Limb (tissue), 2 donors: Measurements from ENCODE around the gene RUSF1.
"Not testable (repeated sequence)": the region's sequence is repeated elsewhere in the genome, so short reads cannot be mapped to it uniquely, and the experiment has no call there.

Experiments
- DNase-seq, 2 donors: peaks; one replicate each; pipeline ENCODE4 v3.0.0-alpha.2; 2016; ENCODE audit errors: extremely low spot score in 2 of 2

Gene RUSF1

DNA sequence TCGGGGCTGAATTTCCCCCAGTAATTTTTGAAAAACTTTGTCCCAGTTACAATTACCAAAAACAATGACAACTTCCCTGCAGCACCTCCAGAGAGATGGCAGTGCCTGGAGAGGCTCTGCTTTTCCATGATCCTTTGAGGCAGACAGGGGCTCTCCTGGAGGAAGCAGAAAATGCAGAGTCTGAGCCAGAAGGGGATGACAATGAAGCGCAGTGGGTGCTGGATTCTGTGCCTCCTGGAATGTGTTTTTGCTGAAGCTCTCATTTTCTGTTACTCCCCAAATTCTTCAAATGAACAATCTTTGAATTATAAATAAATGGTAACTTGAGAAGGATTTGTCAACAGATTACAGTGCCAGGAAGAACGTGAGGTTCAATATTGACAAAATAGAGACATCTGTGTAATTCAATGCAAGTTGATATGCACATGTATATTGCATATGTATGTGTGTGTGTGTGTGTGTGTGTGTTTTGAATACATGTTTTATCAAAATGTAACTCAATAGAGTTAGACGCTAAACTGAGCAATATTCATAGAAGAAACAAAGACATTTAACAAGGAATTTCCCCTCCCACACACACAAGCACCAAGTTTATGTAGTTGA is 9.7 kb upstream of the RUSF1 start:
- no peak for DNase-seq

DNA sequence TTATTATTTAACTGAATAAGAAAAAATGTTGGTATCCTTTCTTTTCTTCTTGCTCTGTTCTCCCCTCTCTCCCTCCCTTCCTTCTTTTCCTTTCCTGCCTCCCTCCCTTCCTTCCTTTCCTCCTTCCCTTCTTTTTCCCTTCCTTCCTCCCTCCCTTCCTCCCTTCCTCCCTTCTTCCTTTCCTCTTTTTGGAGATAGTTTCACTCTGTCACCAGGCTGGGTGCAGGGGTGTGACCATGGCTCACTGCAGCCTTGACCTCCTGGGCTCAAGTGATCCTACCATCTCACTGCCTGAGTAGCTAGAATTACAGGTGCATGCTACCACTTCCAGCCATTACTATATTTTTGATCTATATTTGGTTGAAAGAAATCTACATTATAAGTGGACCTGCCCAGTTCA is 5.7 kb upstream of the RUSF1 start:
- DNase-seq, result no peak

- no peak for DNase-seq
Observed at GRCh38 chr16:31513126-31513525, 4.9 kb upstream of the RUSF1 start.

- no peak for DNase-seq
Observed at GRCh38 chr16:31508706-31509195, 560 bp upstream of the RUSF1 start.

DNA sequence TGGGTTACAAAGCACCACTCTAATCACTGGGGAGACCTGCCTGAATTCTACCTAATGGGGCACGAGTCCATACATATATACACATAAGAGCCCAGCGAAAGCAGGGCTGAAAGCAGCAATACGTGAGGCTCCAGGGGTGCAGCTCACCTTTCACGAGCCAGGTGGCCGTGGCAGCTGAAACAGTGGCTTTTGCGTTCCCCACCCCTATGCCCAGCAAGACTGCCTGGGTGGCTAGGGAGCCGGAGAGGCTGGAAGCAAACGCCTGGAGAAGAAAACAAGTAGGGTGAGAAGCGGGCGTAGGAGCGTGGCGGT is 618 bp downstream of the RUSF1 start:
- no peak for DNase-seq

- DNase-seq, result no peak
Observed at GRCh38 chr16:31505483-31505882, 2.7 kb downstream of the RUSF1 start.

DNA sequence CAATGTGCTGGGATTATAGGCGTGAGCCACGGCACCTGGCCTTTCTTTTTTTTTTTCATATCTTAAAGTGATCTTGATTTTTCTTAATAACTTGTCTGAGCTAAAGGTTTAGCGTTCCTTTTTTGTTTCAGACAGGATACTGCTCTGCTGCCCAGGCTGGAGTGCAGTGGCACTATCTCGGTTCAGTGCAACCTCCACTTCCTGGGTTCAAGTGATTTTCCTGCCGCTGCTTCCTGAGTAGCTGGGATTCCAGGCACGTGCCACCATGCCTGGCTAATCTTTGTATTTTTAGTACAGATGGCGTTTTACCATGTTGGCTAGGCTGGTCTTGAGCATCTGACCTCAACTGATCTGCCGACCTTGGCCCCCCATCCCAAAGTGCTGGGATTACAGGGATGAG is 4.0 kb downstream of the RUSF1 start:
- DNase-seq, result no peak

DNA sequence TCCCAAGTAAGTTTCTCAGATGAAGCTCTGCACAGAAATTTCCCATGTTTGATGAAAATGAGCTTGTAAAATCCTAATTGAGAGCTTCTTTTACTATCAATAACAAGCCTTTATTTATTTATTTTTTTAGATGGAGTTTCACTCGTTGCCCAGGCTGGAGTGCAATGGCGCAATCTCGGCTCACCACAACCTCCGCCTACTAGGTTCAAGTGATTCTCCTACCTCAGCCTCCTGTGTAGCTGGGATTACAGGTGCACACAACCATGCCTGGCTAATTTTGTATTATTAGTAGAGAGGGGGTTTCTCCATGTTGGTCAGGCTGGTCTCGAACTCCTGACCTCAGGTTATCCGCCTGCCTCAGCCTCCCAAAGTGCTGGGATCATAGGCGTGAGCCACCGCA is 4.6 kb downstream of the RUSF1 start:
- DNase-seq, result not testable (repeated sequence)

DNA sequence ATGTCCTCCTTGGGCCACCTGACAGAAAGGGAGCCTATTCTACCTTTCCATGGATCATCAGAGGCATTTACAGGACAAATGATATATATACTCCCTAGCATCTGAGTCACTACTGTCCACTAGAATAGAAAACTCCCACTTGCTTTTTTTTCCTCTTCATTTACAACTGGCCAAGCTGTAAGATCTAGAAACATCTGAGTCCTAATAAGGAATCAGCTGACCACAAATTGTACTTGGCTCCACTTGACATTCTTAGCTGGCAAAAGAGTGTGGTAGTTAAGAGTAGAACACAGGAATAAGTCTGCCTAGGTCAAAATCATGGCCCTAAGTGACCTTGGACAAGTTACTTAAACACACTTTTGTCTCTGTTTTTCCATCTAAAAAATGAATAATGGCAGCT is 5.2 kb downstream of the RUSF1 start:
- DNase-seq, result no peak

GRCh38 chr16:31501966-31502348 is 6.2 kb downstream of the RUSF1 start:
- DNase-seq, result no peak

GRCh38 chr16:31501226-31501965 is 6.8 kb downstream of the RUSF1 start:
- DNase-seq, result no peak

DNA sequence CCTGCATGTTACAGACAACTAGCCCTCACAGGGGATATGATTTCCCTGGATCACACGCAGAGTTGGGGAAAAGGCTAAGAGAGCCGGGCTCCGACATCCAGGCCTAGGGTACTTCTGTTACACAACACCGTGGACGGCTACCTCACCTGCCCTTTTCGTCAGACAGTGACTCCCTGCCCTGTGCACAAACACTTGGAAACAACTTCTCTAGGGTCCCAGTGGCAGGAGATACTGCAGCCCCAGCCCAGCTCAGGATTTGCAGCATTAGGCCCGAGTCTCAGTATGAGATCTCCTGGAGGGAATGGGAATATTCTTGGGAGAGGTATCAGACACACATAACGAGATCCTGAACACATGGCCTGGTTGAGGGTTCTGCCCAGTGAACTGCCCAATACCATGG is 8.3 kb downstream of the RUSF1 start:
- no peak for DNase-seq

- no peak for DNase-seq
Observed at GRCh38 chr16:31498493-31498892, 9.7 kb downstream of the RUSF1 start.

DNA sequence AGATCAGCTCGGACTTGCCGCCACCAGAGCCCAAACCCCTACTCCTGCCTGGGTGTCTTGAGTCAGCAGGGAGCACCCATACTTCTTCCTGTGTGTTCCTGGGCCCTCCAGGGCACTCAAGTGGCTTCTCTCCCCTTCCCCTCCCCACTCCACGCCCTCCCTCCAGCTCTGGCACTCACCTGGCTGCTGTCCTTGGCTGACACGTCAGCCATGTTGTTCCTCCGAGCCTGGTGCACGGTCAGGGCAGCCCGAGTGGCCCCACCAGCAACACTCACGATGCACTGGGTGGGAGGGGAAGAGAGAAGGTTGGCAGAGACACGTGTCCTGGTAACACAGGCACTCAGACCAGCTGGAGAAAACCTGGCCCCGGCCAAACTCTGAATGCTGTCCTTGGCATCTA is 11.5 kb downstream of the RUSF1 start:
- DNase-seq, result no peak

DNA sequence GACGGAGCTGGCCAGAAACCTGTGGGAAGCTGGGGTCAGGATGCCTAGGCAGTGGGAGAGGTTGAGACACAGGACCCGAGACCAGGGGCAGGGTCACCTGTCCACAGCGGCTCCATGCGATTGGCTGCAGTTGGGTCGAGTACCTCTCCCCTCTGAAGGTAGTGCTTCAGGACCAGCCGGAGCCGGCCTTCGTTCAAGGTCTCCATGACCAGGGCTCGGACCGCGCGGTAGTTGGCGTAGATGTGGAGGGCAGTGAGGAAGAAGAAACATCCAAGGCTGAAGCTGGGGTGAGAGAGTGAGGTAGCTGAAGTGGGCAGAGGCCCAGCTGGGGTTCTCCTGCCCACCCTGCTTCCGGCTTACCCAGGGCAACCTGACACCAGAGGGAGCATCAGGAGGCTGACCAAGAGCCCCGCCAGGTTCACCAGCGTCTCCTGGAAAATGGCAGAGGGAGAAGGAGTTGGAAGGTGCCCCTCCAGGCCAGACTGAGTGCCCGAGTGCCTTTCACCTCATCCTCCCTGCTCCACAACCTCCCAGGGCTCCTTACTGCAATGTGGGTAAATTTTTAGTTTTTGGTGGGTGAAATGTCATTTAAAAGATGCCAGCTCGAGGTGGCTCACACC is 14.6 kb downstream of the RUSF1 start:
- no peak for DNase-seq

GRCh38 chr16:31491778-31492418 is 16.3 kb downstream of the RUSF1 start:
- DNase-seq, result no peak

- no peak for DNase-seq
Observed at GRCh38 chr16:31489616-31490584, 18.3 kb downstream of the RUSF1 start.

DNA sequence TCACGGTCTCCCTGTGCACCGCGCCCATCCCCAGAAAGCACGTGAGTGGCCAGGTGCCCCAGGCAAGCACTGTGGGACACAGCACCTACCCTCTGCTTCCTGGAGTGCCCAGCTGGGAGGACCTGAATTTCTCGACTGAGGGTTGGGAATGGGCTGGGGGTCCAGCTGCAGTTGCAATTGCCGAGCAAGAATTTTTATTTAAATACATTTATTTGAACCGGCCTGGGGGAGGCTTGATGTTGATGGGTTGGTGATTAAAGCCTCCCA is 19.0 kb downstream of the RUSF1 start:
- DNase-seq, result no peak

- no peak for DNase-seq
Observed at GRCh38 chr16:31488468-31489297, 19.5 kb downstream of the RUSF1 start.

DNA sequence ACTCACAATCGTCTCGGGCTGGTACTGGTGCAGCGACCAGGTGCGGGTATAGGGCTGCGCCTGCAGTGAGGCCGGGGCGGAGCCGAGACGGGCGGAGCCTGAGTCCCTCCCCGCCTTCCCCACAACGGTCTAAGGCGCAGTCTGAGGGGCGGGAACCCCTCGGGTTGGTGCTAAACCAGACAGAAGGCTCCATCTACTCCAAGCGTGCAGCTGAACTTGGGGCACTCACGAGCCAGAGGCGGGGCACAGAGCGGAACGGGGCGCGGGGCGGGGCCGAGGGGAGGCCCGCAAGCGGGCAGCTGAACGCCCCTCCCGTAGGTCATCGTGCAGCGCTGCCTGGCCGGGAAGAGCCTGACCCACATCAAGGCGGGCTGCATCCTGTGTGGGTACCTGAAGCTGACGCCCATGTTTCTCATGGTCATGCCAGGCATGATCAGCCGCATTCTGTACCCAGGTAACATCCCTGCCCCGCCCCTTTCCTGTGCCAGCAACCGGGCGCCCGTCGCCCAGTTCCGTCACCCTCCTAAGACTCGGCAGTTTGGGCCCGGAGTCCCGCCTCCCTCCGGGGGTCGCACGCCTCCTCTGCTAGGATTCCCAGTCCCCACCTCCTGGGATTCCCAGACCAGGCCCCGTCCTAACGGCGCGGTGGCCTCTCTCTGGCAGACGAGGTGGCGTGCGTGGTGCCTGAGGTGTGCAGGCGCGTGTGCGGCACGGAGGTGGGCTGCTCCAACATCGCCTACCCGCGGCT is 20.3 kb downstream of the RUSF1 start:
- DNase-seq, result peak in 1 of 2 donors; percentile 70
